NCI-H2081 (cell line): ENCODE results near the gene SLC7A1.
"Not testable (repeated sequence)": the region's sequence is repeated elsewhere in the genome, so short reads cannot be mapped to it uniquely, and the experiment has no call there.

ENCODE experiments used
- DNase-seq, 2 experiments: peaks; one replicate each; lab custom pipeline; 2025; lab: John Stamatoyannopoulos, UW

The SLC7A1 gene

GRCh38 chr13:29595380-29596063 lies at the start of gene SLC7A1:
Gene SLC7A1 (minus strand): TSS chr13:29595688. CDS start chr13:29536188, 59,500 bp downstream.
- peak; percentile 82 to 91 for DNase-seq

- DNase-seq: no peak
These were observed 45.2 kb upstream of the SLC7A1 start for GRCh38 chr13:29640665-29641064.

GRCh38 chr13:29636831-29637230 lies 41.3 kb upstream of the SLC7A1 start:
- not testable (repeated sequence) for DNase-seq

- DNase-seq: no peak
These were observed 29.5 kb upstream of the SLC7A1 start for GRCh38 chr13:29624997-29625396.

- DNase-seq: no peak
These were observed 26.4 kb upstream of the SLC7A1 start for GRCh38 chr13:29621841-29622240.

- no peak for DNase-seq
These were observed 25.7 kb upstream of the SLC7A1 start for GRCh38 chr13:29621051-29621800.

GRCh38 chr13:29619995-29620394 lies 24.5 kb upstream of the SLC7A1 start:
- DNase-seq: no peak

GRCh38 chr13:29613101-29613500 lies 17.6 kb upstream of the SLC7A1 start:
- DNase-seq: no peak

- DNase-seq: no peak
These were observed 12.0 kb upstream of the SLC7A1 start for GRCh38 chr13:29607465-29607864.

- DNase-seq: no peak
These were observed 10.5 kb upstream of the SLC7A1 start for GRCh38 chr13:29605860-29606526.

GRCh38 chr13:29598321-29598720 lies 2.8 kb upstream of the SLC7A1 start:
- DNase-seq: no peak

- DNase-seq: no peak
These were observed 2.2 kb upstream of the SLC7A1 start for GRCh38 chr13:29597706-29598105.

GRCh38 chr13:29597246-29597645 lies 1.8 kb upstream of the SLC7A1 start:
- DNase-seq: no peak

GRCh38 chr13:29596064-29596418 lies 553 bp upstream of the SLC7A1 start:
- DNase-seq: no peak

- DNase-seq: peak; percentile 30 to 49
These were observed 643 bp downstream of the SLC7A1 start for GRCh38 chr13:29594710-29595379.

- peak; percentile 17 to 30 for DNase-seq
These were observed 1.2 kb downstream of the SLC7A1 start for GRCh38 chr13:29594303-29594709.

- DNase-seq: peak in 1 of 2 experiments; percentile 11
These were observed 1.7 kb downstream of the SLC7A1 start for GRCh38 chr13:29593605-29594297.

- DNase-seq: no peak
These were observed 4.2 kb downstream of the SLC7A1 start for GRCh38 chr13:29591310-29591709.

GRCh38 chr13:29589967-29590366 lies 5.5 kb downstream of the SLC7A1 start:
- DNase-seq: no peak

GRCh38 chr13:29589234-29589633 lies 6.3 kb downstream of the SLC7A1 start:
- no peak for DNase-seq

GRCh38 chr13:29587645-29588044 lies 7.8 kb downstream of the SLC7A1 start:
- DNase-seq: no peak
